Measurements from ENCODE around the gene ACKR3.

- TF ChIP-seq CTCF (IDR thresholded peaks at IDR 0.05) (no peak), POLR2A (IDR thresholded peaks at IDR 0.05) (no peak)
These were observed 61.7 kb downstream of the ACKR3 start for GRCh38 chr2:236631281-236631855.

Data from ovary (tissue), 3 donors.